Neural cell (in vitro differentiated cells): ENCODE data around the gene MIGA1.

Experiments
- CTCF ChIP-seq: fragments of 450-650 bp; IDR thresholded peaks from 2 replicates; pipeline ENCODE4 v1.5.1; 2014; ENCODE audit warnings: antibody characterized with exemption, mild to moderate bottlenecking, moderate library complexity; ENCODE audit not compliant: poor library complexity, severe bottlenecking
- POLR2AphosphoS5 ChIP-seq: IDR thresholded peaks from 2 replicates; pipeline ENCODE4 v1.6.1; 2012
- TAF1 ChIP-seq: IDR thresholded peaks from 2 replicates; pipeline ENCODE4 v1.6.1; 2012; ENCODE audit warnings: low read depth

- TF ChIP-seq POLR2AphosphoS5 (no peak), CTCF (no peak), TAF1 (no peak)
Measured at GRCh38 chr1:77832901-77833300, 53.5 kb downstream of the MIGA1 start.
